ENCODE measurements around the gene SLC45A1. TPM values are rescaled to one million over a fixed set of nuclear protein-coding genes. Genes with fewer than 3 reads are reported as not detected.

SLC45A1 gene
- total RNA-seq, 1 donor from 2014 or later: 13.8 TPM

GRCh38 chr1:8343044-8343443 is 25.1 kb downstream of the SLC45A1 start:
- Histone ChIP-seq H3K27me3 (no peaks in the 10 kb centered on the region), H3K9me3 (no peaks in the 10 kb centered on the region), H3K36me3 (no peaks in the 10 kb centered on the region), H3K27ac (peak overlapping the region; percentile 92), H3K4me3 (peak overlapping the region in 1 of 2 donors; percentile 16), H3K4me1 (peaks cover 18% of the 10 kb centered on the region)
- no peak for DNase-seq (ENCODE audit: extremely low spot score in 2 of 2)
- TF ChIP-seq POLR2A (IDR thresholded peaks at IDR 0.05) (no peak), CTCF (IDR thresholded peaks at IDR 0.05) (no peak), POLR2AphosphoS5 (IDR thresholded peaks at IDR 0.05; ENCODE audit: insufficient read depth in 1 of 2, low read depth in 1 of 2) (no peak)
- intact Hi-C loops (cut with DNase I): no loop called here

- peak overlapping the region; percentile 4 to 16 for H3K4me3 ChIP-seq
- TF ChIP-seq POLR2A (IDR thresholded peaks at IDR 0.05) (no peak), POLR2AphosphoS5 (IDR thresholded peaks at IDR 0.05; ENCODE audit: insufficient read depth in 1 of 2, low read depth in 1 of 2) (peak; percentile 75 to 91), CTCF (IDR thresholded peaks at IDR 0.05) (no peak)
- peak overlapping the region; percentile 92 for H3K27ac ChIP-seq
- intact Hi-C loops (cut with DNase I): no loop called here
- no peaks in the 10 kb centered on the region for H3K36me3 ChIP-seq
- DNase-seq (ENCODE audit: extremely low spot score in 2 of 2): no peak
- peaks cover 18% of the 10 kb centered on the region for H3K4me1 ChIP-seq
- H3K27me3 ChIP-seq: no peaks in the 10 kb centered on the region
- no peaks in the 10 kb centered on the region for H3K9me3 ChIP-seq
These were observed 25.6 kb downstream of the SLC45A1 start for GRCh38 chr1:8343464-8344001.

- Histone ChIP-seq H3K27me3 (no peaks in the 10 kb centered on the region), H3K9me3 (no peaks in the 10 kb centered on the region), H3K4me1 (peaks cover 28% of the 10 kb centered on the region), H3K27ac (no peak overlapping the region), H3K36me3 (no peaks in the 10 kb centered on the region), H3K4me3 (no peak overlapping the region)
- DNase-seq (ENCODE audit: extremely low spot score in 2 of 2): no peak
- TF ChIP-seq POLR2A (IDR thresholded peaks at IDR 0.05): no peak
- TF ChIP-seq CTCF (IDR thresholded peaks at IDR 0.05): no peak
- TF ChIP-seq POLR2AphosphoS5 (IDR thresholded peaks at IDR 0.05; ENCODE audit: insufficient read depth in 1 of 2, low read depth in 1 of 2): no peak
- intact Hi-C loops (cut with DNase I): loop anchor here (5.0 kb wide), 1 partner anchor 363 kb away; no protein-coding TSS in a partner anchor
These were observed 27.1 kb downstream of the SLC45A1 start for GRCh38 chr1:8344893-8345507.

- H3K4me1 ChIP-seq: peaks cover 30% of the 10 kb centered on the region
- intact Hi-C loops (cut with DNase I): loop anchor here (5.0 kb wide), 1 partner anchor 364 kb away; no protein-coding TSS in a partner anchor
- no peaks in the 10 kb centered on the region for H3K36me3 ChIP-seq
- H3K27me3 ChIP-seq: no peaks in the 10 kb centered on the region
- H3K9me3 ChIP-seq: no peaks in the 10 kb centered on the region
- no peak overlapping the region for H3K27ac ChIP-seq
- no peak overlapping the region for H3K4me3 ChIP-seq
- DNase-seq (ENCODE audit: extremely low spot score in 2 of 2): no peak
- no peak for TF ChIP-seq POLR2AphosphoS5 (IDR thresholded peaks at IDR 0.05; ENCODE audit: insufficient read depth in 1 of 2, low read depth in 1 of 2)
- no peak for TF ChIP-seq CTCF (IDR thresholded peaks at IDR 0.05)
- no peak for TF ChIP-seq POLR2A (IDR thresholded peaks at IDR 0.05)
These were observed 27.9 kb downstream of the SLC45A1 start for GRCh38 chr1:8345621-8346415.

Data from vagina (tissue), 2 donors.